ENCODE data around the gene CCDC154.
A peak's percentile ranks its signal among the peaks of the same experiment; 100 is the strongest.

Gene CCDC154

DNA sequence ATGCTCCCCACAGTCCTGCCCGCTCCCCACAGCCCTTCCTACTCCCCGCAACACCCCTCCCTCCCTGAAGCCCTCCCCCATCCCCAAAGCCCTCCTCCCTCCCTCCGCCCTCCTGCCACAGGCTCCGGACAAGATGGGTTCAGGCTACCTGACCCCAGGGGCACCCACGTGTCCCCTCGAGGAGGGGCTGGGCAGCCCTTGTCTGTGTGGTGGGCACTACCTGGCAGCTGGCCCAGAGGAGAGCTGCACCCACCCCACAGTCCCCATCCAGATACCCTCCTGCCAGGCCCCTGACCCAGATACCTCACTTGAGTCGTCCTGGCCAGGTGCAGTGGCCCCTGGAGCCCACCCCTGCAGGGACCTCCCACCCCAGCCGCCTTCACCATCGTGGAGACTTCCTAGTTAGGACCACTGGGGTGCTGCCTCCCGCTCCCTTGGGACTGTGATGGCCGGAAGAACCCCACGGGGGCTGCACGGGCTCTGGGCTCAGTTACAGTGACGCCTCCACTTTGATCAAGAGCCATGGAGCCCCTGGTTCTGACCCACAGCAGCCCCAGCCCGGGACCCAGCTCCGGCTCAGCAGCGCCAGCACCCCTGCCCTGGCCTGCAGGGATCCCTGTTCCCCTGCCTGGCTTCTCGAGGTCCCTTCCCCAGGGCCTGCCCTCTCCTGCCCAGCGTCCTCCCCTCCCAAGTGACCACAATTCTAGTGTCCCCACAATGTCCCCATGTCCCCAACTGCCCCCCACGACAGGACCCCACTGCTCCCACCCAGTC is 12.7 kb downstream of the CCDC154 start:
- H3K4me1 ChIP-seq = peaks cover 16% of the 10 kb centered on the region
- DNase-seq = peak; percentile 10
- H3K27me3 ChIP-seq = no peaks in the 10 kb centered on the region
- H3K9me3 ChIP-seq = no peaks in the 10 kb centered on the region
- TF ChIP-seq, protein P1, sequence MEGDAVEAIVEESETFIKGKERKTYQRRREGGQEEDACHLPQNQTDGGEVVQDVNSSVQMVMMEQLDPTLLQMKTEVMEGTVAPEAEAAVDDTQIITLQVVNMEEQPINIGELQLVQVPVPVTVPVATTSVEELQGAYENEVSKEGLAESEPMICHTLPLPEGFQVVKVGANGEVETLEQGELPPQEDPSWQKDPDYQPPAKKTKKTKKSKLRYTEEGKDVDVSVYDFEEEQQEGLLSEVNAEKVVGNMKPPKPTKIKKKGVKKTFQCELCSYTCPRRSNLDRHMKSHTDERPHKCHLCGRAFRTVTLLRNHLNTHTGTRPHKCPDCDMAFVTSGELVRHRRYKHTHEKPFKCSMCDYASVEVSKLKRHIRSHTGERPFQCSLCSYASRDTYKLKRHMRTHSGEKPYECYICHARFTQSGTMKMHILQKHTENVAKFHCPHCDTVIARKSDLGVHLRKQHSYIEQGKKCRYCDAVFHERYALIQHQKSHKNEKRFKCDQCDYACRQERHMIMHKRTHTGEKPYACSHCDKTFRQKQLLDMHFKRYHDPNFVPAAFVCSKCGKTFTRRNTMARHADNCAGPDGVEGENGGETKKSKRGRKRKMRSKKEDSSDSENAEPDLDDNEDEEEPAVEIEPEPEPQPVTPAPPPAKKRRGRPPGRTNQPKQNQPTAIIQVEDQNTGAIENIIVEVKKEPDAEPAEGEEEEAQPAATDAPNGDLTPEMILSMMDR (IDR thresholded peaks at IDR 0.05; ENCODE audit: low read depth, low read length) = no peak
- H3K4me3 ChIP-seq (ENCODE audit: low read depth, low read length) = no peak overlapping the region
- no peaks in the 10 kb centered on the region for H3K36me3 ChIP-seq

DNA sequence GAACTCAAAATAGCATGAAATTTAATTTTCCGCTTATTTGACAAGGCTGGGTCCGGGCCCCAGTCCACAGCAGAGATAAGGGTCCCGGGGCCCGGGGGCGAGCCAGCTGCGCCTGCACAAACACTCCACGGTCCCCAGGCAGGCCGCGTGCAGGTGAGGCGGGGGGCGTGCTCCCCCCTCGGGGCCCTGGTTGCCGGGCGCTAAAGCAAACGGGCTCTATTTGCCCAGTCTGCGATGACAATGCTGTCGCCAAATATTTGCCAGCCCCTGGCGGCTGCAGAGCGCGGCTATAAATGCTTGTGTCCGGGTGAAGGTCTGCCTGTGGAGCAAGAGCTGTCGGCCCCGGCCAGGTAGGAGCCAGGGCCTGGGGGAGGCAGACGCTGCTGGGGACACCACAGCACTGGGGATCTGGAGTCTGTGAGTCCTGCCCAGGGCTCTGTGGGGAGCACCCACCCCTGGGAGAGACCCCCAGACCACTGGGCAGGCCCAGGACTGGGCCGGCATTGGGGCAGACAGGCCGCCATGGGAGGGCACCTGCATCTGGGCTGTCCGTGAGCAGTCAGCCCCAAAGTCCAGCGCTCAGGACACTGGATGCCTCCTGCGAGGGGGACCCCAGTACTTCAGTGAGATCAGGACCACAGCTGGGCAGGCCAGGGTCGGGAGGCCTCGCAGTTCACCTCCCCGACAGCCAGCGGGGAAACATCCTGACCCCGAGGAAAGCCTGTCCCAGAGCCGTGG is 13.4 kb downstream of the CCDC154 start, which contains the start of gene PERCC1:
TSS of gene PERCC1 (plus strand) at position 320 of the 738 bp plus-strand sequence. CDS start 1,516 bp downstream, outside the sequence.
- no peaks in the 10 kb centered on the region for H3K36me3 ChIP-seq
- no peaks in the 10 kb centered on the region for H3K27me3 ChIP-seq
- H3K4me1 ChIP-seq = peaks cover 16% of the 10 kb centered on the region
- H3K9me3 ChIP-seq = no peaks in the 10 kb centered on the region
- DNase-seq = peak; percentile 52
- peak within 1 kb of the TSS; percentile 33 for H3K4me3 ChIP-seq (ENCODE audit: low read depth, low read length)
- TF ChIP-seq, protein P1 (IDR thresholded peaks at IDR 0.05; ENCODE audit: low read depth, low read length) = peak; percentile 43; the same call in 1 of the 2 replicates

DNA sequence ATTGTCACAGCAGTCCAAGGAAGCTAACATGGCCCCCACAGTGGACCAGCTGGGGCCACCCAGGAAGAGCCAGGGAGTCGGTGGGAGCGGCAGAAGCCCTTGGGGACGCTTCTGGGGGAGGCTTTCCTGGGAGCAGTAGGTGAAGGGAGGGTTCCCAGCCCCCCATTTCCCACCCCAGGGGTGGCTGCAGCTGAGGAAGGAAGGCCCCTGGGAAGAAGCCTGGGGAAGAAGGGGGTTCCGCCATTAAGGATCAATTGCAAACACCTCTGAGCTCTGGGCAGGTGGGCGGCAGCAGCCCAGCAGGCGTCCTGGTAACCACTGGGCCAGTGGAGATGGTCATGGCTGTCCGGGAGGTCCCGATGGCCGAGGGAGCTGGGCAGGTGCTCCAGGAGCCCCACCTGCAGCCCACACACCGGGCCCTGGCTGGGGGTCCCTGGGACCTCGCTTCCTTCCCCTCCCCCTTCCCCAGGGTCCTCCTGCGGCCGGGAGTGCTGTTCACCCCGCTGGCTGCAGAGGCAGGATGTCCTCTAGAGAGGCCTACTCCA is 14.1 kb downstream of the CCDC154 start:
- H3K4me1 ChIP-seq = peaks cover 16% of the 10 kb centered on the region
- no peaks in the 10 kb centered on the region for H3K27me3 ChIP-seq
- H3K4me3 ChIP-seq (ENCODE audit: low read depth, low read length) = peak overlapping the region; percentile 33
- H3K36me3 ChIP-seq = no peaks in the 10 kb centered on the region
- H3K9me3 ChIP-seq = no peaks in the 10 kb centered on the region
- DNase-seq = peak; percentile 6
- TF ChIP-seq, protein P1 (IDR thresholded peaks at IDR 0.05; ENCODE audit: low read depth, low read length) = no peak

DNA sequence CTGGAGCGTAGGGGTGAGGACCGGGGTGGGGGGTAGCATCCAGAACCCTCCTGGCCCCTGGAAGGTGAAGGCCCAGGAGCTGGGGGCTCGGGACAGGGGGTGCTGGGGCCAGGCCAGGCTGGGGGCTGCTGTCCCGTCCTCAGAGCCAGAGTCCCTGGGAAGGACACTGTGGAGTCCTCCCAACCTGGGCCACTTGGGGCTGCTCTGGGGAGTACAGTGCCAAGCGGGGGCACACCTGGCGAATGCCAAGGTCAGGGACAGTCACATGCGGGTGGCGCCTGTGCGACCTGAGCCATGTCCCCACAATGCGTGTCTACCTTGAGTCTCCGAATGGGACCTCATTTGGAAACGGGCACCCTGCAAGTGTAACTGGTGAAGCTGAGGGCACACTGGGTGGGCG is 14.7 kb downstream of the CCDC154 start:
- no peaks in the 10 kb centered on the region for H3K27me3 ChIP-seq
- TF ChIP-seq, protein P1 (IDR thresholded peaks at IDR 0.05; ENCODE audit: low read depth, low read length) = no peak
- H3K4me3 ChIP-seq (ENCODE audit: low read depth, low read length) = no peak overlapping the region
- no peaks in the 10 kb centered on the region for H3K9me3 ChIP-seq
- DNase-seq = peak; percentile 8
- H3K36me3 ChIP-seq = no peaks in the 10 kb centered on the region
- H3K4me1 ChIP-seq = peaks cover 16% of the 10 kb centered on the region

DNA sequence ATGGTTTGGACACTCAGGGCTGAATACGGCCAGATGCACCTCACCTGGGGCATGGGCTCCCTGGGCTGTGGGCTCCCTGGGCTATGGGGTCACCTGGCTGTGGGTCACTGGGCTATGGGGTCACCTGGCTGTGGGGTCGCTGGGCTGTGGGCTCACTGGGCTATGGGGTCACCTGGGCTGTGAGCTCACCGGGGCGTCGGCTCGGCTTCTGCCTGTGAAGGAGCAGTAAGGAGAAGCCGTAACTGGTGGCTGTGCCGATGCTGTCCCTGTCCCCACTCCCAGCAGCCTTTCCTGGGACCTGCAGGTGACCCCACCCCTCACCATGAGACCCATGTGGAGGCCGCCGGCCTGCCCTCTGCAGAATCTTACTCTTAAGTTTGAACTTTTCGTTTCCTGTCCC is 15.3 kb downstream of the CCDC154 start:
- H3K4me3 ChIP-seq (ENCODE audit: low read depth, low read length) = no peak overlapping the region
- TF ChIP-seq, protein P1 (IDR thresholded peaks at IDR 0.05; ENCODE audit: low read depth, low read length) = no peak
- DNase-seq = peak; percentile 9
- no peaks in the 10 kb centered on the region for H3K36me3 ChIP-seq
- no peaks in the 10 kb centered on the region for H3K27me3 ChIP-seq
- no peaks in the 10 kb centered on the region for H3K9me3 ChIP-seq
- H3K4me1 ChIP-seq = peaks cover 16% of the 10 kb centered on the region

Data from BE2C (cell line).